ENCODE data around the gene TMEM200B. TPM values are rescaled to one million over a fixed set of nuclear protein-coding genes. Genes with fewer than 3 reads are reported as not detected.

TMEM200B gene
- total and polyA plus RNA-seq, 4 donors: 1.9 to 10.5 (median 4.7) TPM

DNA sequence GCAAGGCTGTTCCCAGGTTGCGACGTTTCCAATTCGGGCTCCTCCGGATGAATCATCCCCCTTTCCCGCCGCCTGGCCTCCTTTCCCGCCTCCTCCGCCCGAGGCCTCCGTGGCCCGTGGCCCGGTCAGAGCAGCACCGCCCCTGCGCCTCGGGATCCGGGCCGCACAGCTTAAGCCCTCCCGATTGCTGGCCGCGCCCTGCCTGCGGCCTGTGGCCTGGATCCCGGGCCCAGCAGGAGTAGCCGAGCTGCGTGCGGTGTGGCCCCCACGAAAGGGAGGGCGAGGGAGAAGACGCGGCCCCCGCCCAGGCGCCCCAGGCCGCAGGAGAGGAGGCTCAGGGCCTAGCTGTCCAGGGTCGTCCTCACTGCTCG, 1.0 kb downstream of the TMEM200B start:
- DNase-seq (peak in 2 of 3 donors; percentile 43 to 57), ATAC-seq (ENCODE audit: insufficient read depth, low FRiP score) (peak; percentile 42)
- peak overlapping the region; percentile 37 to 49 for H3K9ac ChIP-seq (ENCODE audit: insufficient read depth in 1 of 2, low read length in 2 of 2)
- H3K36me3 ChIP-seq (ENCODE audit: control insufficient read depth in 4 of 4, insufficient read depth in 4 of 4, low read length in 4 of 4): peaks cover 0 to 4% (median 1%) of the 10 kb centered on the region in 4 donors
- H3K4me3 ChIP-seq: peak overlapping the region; percentile 46
- no peaks in the 10 kb centered on the region for H3K9me3 ChIP-seq (ENCODE audit: control insufficient read depth in 4 of 4, insufficient read depth in 3 of 4, low read length in 3 of 4)
- 3 to 6% methylated on average over 30 to 34 of the region's 34 CpGs for WGBS, 2 donors
- peaks cover 0 to 33% (median 16%) of the 10 kb centered on the region in 5 donors for H3K4me1 ChIP-seq (ENCODE audit: control insufficient read depth in 5 of 5, insufficient read depth in 5 of 5, low read length in 5 of 5)
- H3K27ac ChIP-seq (ENCODE audit: low read depth in 1 of 2, low read length in 1 of 2): peak overlapping the region; percentile 43 to 87
- TF ChIP-seq CTCF (IDR thresholded peaks at IDR 0.05; ENCODE audit: control extremely low read depth, extremely low read depth): no peak
- H3K27me3 ChIP-seq (ENCODE audit: control insufficient read depth in 3 of 3, insufficient read depth in 3 of 3, low read length in 2 of 3): peaks cover 0 to 13% (median 0%) of the 10 kb centered on the region in 3 donors

DNA sequence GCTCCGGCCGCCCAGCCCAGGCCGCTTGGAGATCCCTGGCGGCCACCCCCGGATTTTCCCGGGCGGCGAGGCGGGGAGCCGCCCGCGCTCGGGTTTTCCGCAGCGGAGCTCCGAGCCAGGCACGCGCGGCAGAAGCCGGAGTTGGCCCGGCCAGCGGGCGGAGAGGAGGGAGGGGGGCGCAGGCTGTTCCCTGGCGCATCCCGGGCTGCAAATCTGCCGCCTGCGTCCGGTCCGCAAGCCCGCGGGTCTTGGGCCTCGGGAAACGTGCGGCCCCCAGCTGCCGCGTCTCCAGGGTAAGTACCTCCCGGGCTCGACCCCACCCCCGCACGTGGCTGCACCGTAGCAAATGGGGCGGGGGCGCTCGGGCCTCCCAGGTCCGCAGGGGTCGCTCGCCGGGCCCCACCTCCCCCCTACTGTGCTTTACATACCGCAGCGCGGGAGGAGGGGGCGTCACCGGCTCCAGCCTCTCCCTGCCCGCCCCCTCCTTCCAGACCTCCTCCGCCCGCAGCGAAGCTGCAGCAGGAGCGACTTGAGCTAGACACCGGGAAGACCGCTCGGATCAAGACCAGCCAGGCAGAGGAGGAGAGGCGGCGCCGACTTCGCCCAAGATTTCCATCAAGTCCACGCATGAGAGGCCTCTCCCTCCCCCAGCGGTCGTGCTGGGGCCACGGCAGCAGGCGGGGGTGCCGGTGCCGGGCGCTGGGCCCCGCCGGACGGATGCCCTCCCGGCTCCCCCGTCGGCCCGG, 1.6 kb downstream of the TMEM200B start:
- H3K36me3 ChIP-seq (ENCODE audit: control insufficient read depth in 4 of 4, insufficient read depth in 4 of 4, low read length in 4 of 4): peaks cover 0 to 5% (median 4%) of the 10 kb centered on the region in 4 donors
- peaks cover 0 to 33% (median 16%) of the 10 kb centered on the region in 5 donors for H3K4me1 ChIP-seq (ENCODE audit: control insufficient read depth in 5 of 5, insufficient read depth in 5 of 5, low read length in 5 of 5)
- H3K27me3 ChIP-seq (ENCODE audit: control insufficient read depth in 3 of 3, insufficient read depth in 3 of 3, low read length in 2 of 3): peaks cover 0 to 13% (median 0%) of the 10 kb centered on the region in 3 donors
- WGBS, 2 donors: 1 to 2% methylated on average over 49 to 81 of the region's 81 CpGs
- ATAC-seq (ENCODE audit: insufficient read depth, low FRiP score) (no peak), DNase-seq (peak; percentile 73 to 81 (median 73))
- H3K4me3 ChIP-seq: peak overlapping the region; percentile 46
- H3K9me3 ChIP-seq (ENCODE audit: control insufficient read depth in 4 of 4, insufficient read depth in 3 of 4, low read length in 3 of 4): no peaks in the 10 kb centered on the region
- H3K27ac ChIP-seq (ENCODE audit: low read depth in 1 of 2, low read length in 1 of 2): peak overlapping the region; percentile 37 to 87
- H3K9ac ChIP-seq (ENCODE audit: insufficient read depth in 1 of 2, low read length in 2 of 2): no peak overlapping the region
- no peak for TF ChIP-seq CTCF (IDR thresholded peaks at IDR 0.05; ENCODE audit: control extremely low read depth, extremely low read depth)

GRCh38 chr1:29121516-29121935, 2.2 kb downstream of the TMEM200B start:
- H3K9ac ChIP-seq (ENCODE audit: insufficient read depth in 1 of 2, low read length in 2 of 2): no peak overlapping the region
- ATAC-seq (ENCODE audit: insufficient read depth, low FRiP score) (no peak), DNase-seq (peak in 2 of 3 donors; percentile 54 to 60)
- no peak for TF ChIP-seq CTCF (IDR thresholded peaks at IDR 0.05; ENCODE audit: control extremely low read depth, extremely low read depth)
- H3K27ac ChIP-seq (ENCODE audit: low read depth in 1 of 2, low read length in 1 of 2): peak overlapping the region in 1 of 2 donors; percentile 87
- H3K4me1 ChIP-seq (ENCODE audit: control insufficient read depth in 5 of 5, insufficient read depth in 5 of 5, low read length in 5 of 5): peaks cover 0 to 33% (median 16%) of the 10 kb centered on the region in 5 donors
- no peak overlapping the region for H3K4me3 ChIP-seq
- WGBS, 2 donors: 1 to 4% methylated on average over 40 to 59 of the region's 59 CpGs
- H3K9me3 ChIP-seq (ENCODE audit: control insufficient read depth in 4 of 4, insufficient read depth in 3 of 4, low read length in 3 of 4): no peaks in the 10 kb centered on the region
- H3K27me3 ChIP-seq (ENCODE audit: control insufficient read depth in 3 of 3, insufficient read depth in 3 of 3, low read length in 2 of 3): peaks cover 0 to 13% (median 0%) of the 10 kb centered on the region in 3 donors
- peaks cover 0 to 7% (median 4%) of the 10 kb centered on the region in 4 donors for H3K36me3 ChIP-seq (ENCODE audit: control insufficient read depth in 4 of 4, insufficient read depth in 4 of 4, low read length in 4 of 4)
